Smooth muscle cell (in vitro differentiated cells): ENCODE results near the gene MRAS. TPM values are rescaled to one million over a fixed set of nuclear protein-coding genes. Genes with fewer than 3 reads are reported as not detected.

ENCODE experiments used
- DNase-seq: peaks from one replicate; lab custom pipeline; 2025; ENCODE audit not compliant: unreplicated experiment; lab: John Stamatoyannopoulos, UW
- H2AFZ ChIP-seq: fragments of 200-600 bp; sonication (generic); 2 replicates; pipeline ENCODE4 v1.6.0; 2016; ENCODE audit warnings: antibody characterized with exemption, low read depth, mild to moderate bottlenecking
- H3F3A ChIP-seq: fragments of 200-600 bp; sonication (generic); 2 replicates; pipeline ENCODE4 v1.6.0; 2017; ENCODE audit warnings: antibody characterized with exemption, low read depth
- H3K27ac ChIP-seq: fragments of 200-600 bp; sonication (generic); 2 replicates; pipeline ENCODE4 v1.5.1; 2016; ENCODE audit warnings: low read depth, mild to moderate bottlenecking
- H3K27me3 ChIP-seq: fragments of 200-600 bp; sonication (generic); 2 replicates; pipeline ENCODE4 v1.6.1; 2016; ENCODE audit warnings: low read depth, mild to moderate bottlenecking
- H3K36me3 ChIP-seq: fragments of 200-600 bp; sonication (generic); 2 replicates; pipeline ENCODE4 v1.5.1; 2016; ENCODE audit warnings: low read depth
- H3K4me1 ChIP-seq: fragments of 200-600 bp; sonication (generic); 2 replicates; pipeline ENCODE4 v1.5.1; 2016; ENCODE audit warnings: low read depth
- H3K4me2 ChIP-seq: fragments of 200-600 bp; sonication (generic); 2 replicates; pipeline ENCODE4 v1.6.0; 2016; ENCODE audit warnings: mild to moderate bottlenecking
- H3K4me3 ChIP-seq: fragments of 200-600 bp; sonication (generic); 2 replicates; pipeline ENCODE4 v1.5.1; 2016; ENCODE audit warnings: mild to moderate bottlenecking
- H3K79me2 ChIP-seq: fragments of 200-600 bp; sonication (generic); 2 replicates; pipeline ENCODE4 v1.6.0; 2016; ENCODE audit warnings: low read depth, mild to moderate bottlenecking
- H3K9ac ChIP-seq: fragments of 200-600 bp; sonication (generic); 2 replicates; pipeline ENCODE4 v1.6.0; 2016; ENCODE audit warnings: low read depth
- H3K9me3 ChIP-seq: fragments of 200-600 bp; sonication (generic); replicated peaks from 2 replicates; pipeline ENCODE4 v1.5.1; 2016; ENCODE audit warnings: low read depth
- H4K20me1 ChIP-seq: fragments of 200-600 bp; sonication (generic); 2 replicates; pipeline ENCODE4 v1.6.0; 2016; ENCODE audit warnings: low read depth
- WGBS: methylation state at CpG from one replicate; pipeline ENCODE4 v1.1.7; 2016; ENCODE audit warnings: low lambda C conversion rate; 5-methylcytosine and 5-hydroxymethylcytosine counted together
- polyA plus RNA-seq: library from polyadenylated mRNA; unstranded; fragments of >200 nt; fragmentation: Nextera tagmentation; extraction: Ambion mirVana; gene quantifications from 2 replicates; pipeline ENCODE4 v1.2.1, GENCODE V29; 2016
- total RNA-seq: library from RNA; depleted of rRNA; stranded (reverse); fragments of >200 nt; gene quantifications from 2 replicates; pipeline ENCODE4 v1.2.3, GENCODE V29; 2014
- TF ChIP-seq, protein P1 (sequence below): fragments of 200-600 bp; sonication (generic); IDR thresholded peaks from 2 replicates; pipeline ENCODE4 v1.5.1; 2017; ENCODE audit warnings: borderline replicate concordance, mild to moderate bottlenecking, antibody characterized with exemption; ENCODE audit not compliant: insufficient read depth, poor library complexity, severe bottlenecking

MRAS gene
- total and polyA plus RNA-seq, 2 experiments from 2014 or later, result 43.0 to 60.5 TPM

DNA sequence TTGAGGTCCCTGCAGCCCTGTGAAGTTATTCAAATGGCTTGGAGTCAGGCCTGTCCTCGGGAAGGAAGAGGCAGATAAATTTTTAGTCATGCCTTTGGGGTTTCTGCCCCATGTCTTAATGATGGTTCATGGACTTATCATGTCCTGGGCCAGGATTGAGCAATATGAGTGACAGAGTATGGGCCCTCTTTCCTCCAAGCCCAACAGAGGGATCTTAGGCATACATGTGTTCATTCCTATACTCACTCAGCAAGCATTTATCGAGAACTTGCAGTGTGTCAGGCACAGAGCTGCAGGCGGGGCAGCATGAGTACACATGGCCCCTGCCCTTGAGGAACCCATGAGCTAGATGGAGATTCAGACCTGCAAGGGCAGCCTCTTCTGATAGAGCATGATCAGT, 92.2 kb downstream of the MRAS start:
- peaks cover 12% of the 10 kb centered on the region for H3K27me3 ChIP-seq
- no peaks in the 10 kb centered on the region for H3K9me3 ChIP-seq
- no peak overlapping the region for H2AFZ ChIP-seq
- no peaks in the 10 kb centered on the region for H3K79me2 ChIP-seq
- TF ChIP-seq, protein P1, sequence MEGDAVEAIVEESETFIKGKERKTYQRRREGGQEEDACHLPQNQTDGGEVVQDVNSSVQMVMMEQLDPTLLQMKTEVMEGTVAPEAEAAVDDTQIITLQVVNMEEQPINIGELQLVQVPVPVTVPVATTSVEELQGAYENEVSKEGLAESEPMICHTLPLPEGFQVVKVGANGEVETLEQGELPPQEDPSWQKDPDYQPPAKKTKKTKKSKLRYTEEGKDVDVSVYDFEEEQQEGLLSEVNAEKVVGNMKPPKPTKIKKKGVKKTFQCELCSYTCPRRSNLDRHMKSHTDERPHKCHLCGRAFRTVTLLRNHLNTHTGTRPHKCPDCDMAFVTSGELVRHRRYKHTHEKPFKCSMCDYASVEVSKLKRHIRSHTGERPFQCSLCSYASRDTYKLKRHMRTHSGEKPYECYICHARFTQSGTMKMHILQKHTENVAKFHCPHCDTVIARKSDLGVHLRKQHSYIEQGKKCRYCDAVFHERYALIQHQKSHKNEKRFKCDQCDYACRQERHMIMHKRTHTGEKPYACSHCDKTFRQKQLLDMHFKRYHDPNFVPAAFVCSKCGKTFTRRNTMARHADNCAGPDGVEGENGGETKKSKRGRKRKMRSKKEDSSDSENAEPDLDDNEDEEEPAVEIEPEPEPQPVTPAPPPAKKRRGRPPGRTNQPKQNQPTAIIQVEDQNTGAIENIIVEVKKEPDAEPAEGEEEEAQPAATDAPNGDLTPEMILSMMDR, result no peak
- no peaks in the 10 kb centered on the region for H4K20me1 ChIP-seq
- DNase-seq, result no peak
- no peak overlapping the region for H3K4me2 ChIP-seq
- peaks cover 7% of the 10 kb centered on the region for H3F3A ChIP-seq
- H3K4me1 ChIP-seq, result peaks cover 12% of the 10 kb centered on the region
- WGBS, result 51% methylated on average over 3 of the region's 3 CpGs
- no peak overlapping the region for H3K27ac ChIP-seq
- no peaks in the 10 kb centered on the region for H3K36me3 ChIP-seq
- no peak overlapping the region for H3K9ac ChIP-seq
- no peak overlapping the region for H3K4me3 ChIP-seq

- H2AFZ ChIP-seq, result no peak overlapping the region
- no peak for DNase-seq
- TF ChIP-seq, protein P1, result no peak
These were observed 92.9 kb downstream of the MRAS start for GRCh38 chr3:138441256-138441655.

GRCh38 chr3:138441742-138442141, 93.4 kb downstream of the MRAS start:
- WGBS, result 25% methylated on average over 2 of the region's 2 CpGs

More at GRCh38 chr3:138441256-138441655, 92.9 kb downstream of the MRAS start:
- peaks cover 5% of the 10 kb centered on the region for H3K27me3 ChIP-seq
- H3K79me2 ChIP-seq, result no peaks in the 10 kb centered on the region
- H3K4me2 ChIP-seq, result no peak overlapping the region
- 89% methylated on average over 2 of the region's 2 CpGs for WGBS
- peaks cover 7% of the 10 kb centered on the region for H3F3A ChIP-seq
- H3K4me1 ChIP-seq, result peaks cover 12% of the 10 kb centered on the region
- H3K4me3 ChIP-seq, result no peak overlapping the region
- no peak overlapping the region for H3K9ac ChIP-seq
- peak overlapping the region; percentile 83 for H3K27ac ChIP-seq
- H3K9me3 ChIP-seq, result no peaks in the 10 kb centered on the region
- no peaks in the 10 kb centered on the region for H4K20me1 ChIP-seq
- no peaks in the 10 kb centered on the region for H3K36me3 ChIP-seq

DNA sequence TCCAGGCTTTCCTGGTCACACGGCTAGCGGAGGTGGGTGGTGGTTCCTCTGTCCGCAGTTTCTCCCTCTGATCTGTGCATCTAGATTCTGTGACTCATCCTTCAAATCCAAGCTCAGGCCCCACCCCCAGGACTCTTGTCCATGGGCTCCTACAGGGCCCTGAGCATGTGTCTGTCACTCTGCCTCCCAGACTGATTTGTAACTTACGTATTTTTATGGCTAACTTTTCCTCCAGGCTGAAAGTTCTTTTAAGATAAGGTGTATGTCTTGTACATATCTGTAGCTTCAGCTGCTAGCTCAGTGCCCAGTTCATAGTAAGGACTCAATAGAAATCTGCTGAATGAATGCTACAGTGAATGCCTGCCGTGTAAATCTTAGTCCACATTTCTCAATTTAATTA, 94.1 kb downstream of the MRAS start:
- peaks cover 12% of the 10 kb centered on the region for H3K4me1 ChIP-seq
- no peaks in the 10 kb centered on the region for H3K27me3 ChIP-seq
- TF ChIP-seq, protein P1, result no peak
- H3K27ac ChIP-seq, result peak overlapping the region; percentile 83
- H3K79me2 ChIP-seq, result no peaks in the 10 kb centered on the region
- DNase-seq, result no peak
- peak overlapping the region; percentile 74 for H3K4me2 ChIP-seq
- H3K9me3 ChIP-seq, result no peaks in the 10 kb centered on the region
- H2AFZ ChIP-seq, result no peak overlapping the region
- H3K4me3 ChIP-seq, result no peak overlapping the region
- H4K20me1 ChIP-seq, result no peaks in the 10 kb centered on the region
- H3K36me3 ChIP-seq, result no peaks in the 10 kb centered on the region
- WGBS, result 16% methylated on average over 5 of the region's 5 CpGs
- H3K9ac ChIP-seq, result no peak overlapping the region
- H3F3A ChIP-seq, result peaks cover 7% of the 10 kb centered on the region

More at GRCh38 chr3:138441742-138442141, 93.4 kb downstream of the MRAS start:
- Histone ChIP-seq H3K9me3 (no peaks in the 10 kb centered on the region), H3K4me2 (peak overlapping the region; percentile 74), H3K27me3 (peaks cover under 1% of the 10 kb centered on the region), H3K4me3 (peak overlapping the region; percentile 5), H3F3A (peaks cover 7% of the 10 kb centered on the region), H3K79me2 (no peaks in the 10 kb centered on the region), H4K20me1 (no peaks in the 10 kb centered on the region), H3K36me3 (no peaks in the 10 kb centered on the region), H3K4me1 (peaks cover 12% of the 10 kb centered on the region), H2AFZ (no peak overlapping the region), H3K9ac (no peak overlapping the region), H3K27ac (peak overlapping the region; percentile 83)
- no peak for DNase-seq
- TF ChIP-seq, protein P1, result no peak
